HG03196 (cell line): ENCODE results near the gene DHRS3.
"Not testable (repeated sequence)": the region's sequence is repeated elsewhere in the genome, so short reads cannot be mapped to it uniquely, and the experiment has no call there.

Experiments
- ATAC-seq: cut with Tn5 transposase; IDR thresholded peaks from one replicate; pipeline ENCODE4 v1.9.1; 2021; ENCODE audit not compliant: unreplicated experiment

The DHRS3 gene

GRCh38 chr1:12540580-12541273 lies 77.3 kb downstream of the DHRS3 start:
- no peak for ATAC-seq

GRCh38 chr1:12539705-12540579 lies 78.1 kb downstream of the DHRS3 start:
- ATAC-seq = no peak

GRCh38 chr1:12539320-12539704 lies 78.7 kb downstream of the DHRS3 start:
- no peak for ATAC-seq

GRCh38 chr1:12538536-12538935 lies 79.5 kb downstream of the DHRS3 start:
- ATAC-seq = not testable (repeated sequence)

GRCh38 chr1:12537906-12538461 lies 80.0 kb downstream of the DHRS3 start:
- ATAC-seq = no peak

GRCh38 chr1:12537294-12537693 lies 80.7 kb downstream of the DHRS3 start:
- no peak for ATAC-seq

GRCh38 chr1:12536023-12536639 lies 81.9 kb downstream of the DHRS3 start:
- no peak for ATAC-seq

GRCh38 chr1:12532405-12533315 lies 85.3 kb downstream of the DHRS3 start:
- no peak for ATAC-seq

GRCh38 chr1:12531179-12531499 lies 86.9 kb downstream of the DHRS3 start:
- no peak for ATAC-seq

- no peak for ATAC-seq
These were observed 87.4 kb downstream of the DHRS3 start for GRCh38 chr1:12530462-12531178.

- ATAC-seq = no peak
These were observed 88.3 kb downstream of the DHRS3 start for GRCh38 chr1:12529640-12530174.

GRCh38 chr1:12528021-12528852 lies 89.8 kb downstream of the DHRS3 start:
- no peak for ATAC-seq

- no peak for ATAC-seq
These were observed 90.4 kb downstream of the DHRS3 start for GRCh38 chr1:12527564-12527963.

GRCh38 chr1:12525311-12526181 lies 92.5 kb downstream of the DHRS3 start:
- no peak for ATAC-seq

- ATAC-seq = no peak
These were observed 93.7 kb downstream of the DHRS3 start for GRCh38 chr1:12524266-12524665.

GRCh38 chr1:12522780-12523179 lies 95.2 kb downstream of the DHRS3 start:
- ATAC-seq = not testable (repeated sequence)

- no peak for ATAC-seq
These were observed 96.9 kb downstream of the DHRS3 start for GRCh38 chr1:12521096-12521495.
